CD4-positive, alpha-beta T cell treated with Interleukin-15 for 4 hours (primary cell): Measurements from ENCODE around the gene AOPEP.
"Not testable (repeated sequence)": the region's sequence is repeated elsewhere in the genome, so short reads cannot be mapped to it uniquely, and the experiment has no call there.

Source experiments
- DNase-seq: peaks from one replicate; pipeline ENCODE4 v3.0.0-alpha.2; 2020; ENCODE audit warnings: low spot score

The AOPEP gene

DNA sequence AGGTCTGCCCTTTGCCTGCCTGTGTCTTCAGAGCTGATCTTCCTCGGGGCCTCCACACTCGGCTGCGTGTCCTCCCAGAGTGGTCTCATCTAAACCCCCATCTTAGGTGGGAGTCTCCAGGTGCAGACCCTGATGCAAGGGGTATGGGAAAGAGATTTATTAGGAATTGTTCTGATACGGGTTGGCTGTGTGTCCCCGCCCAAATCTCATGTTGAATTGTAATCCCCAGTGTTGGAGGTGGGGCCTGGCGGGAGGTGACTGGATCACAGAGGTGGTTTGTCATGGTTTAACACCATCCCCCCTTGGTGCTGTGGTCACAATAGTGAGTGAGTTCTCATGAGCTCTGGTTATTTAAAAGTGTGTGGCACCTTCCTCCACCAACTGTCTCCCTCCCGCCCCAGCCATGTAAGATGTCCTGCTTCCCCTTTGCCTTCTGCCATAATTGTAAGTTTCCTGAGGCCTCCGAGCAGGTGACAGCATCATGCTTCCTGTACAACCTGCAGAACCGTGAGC is 208.4 kb downstream of the AOPEP start:
- no peak for DNase-seq

DNA sequence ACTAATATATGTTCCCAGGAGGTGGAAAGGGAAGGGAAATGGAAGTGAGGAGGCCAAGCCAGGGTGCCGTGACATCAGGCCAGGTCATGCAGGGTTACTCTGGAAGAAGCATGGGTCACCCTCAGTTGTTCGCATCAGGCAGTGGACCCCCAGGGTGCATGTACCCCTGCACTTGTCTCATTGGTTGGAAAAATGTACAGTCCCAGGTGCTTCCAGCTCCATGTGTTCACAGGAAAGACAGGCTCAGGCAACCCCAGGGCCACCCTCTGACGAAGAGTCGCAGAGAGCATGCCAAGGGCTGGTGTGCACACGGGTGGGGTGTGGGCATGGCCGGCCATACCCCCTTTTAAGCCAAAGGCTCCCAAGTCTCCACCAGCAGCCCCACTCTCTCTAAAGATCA is 208.9 kb downstream of the AOPEP start:
- no peak for DNase-seq

DNA sequence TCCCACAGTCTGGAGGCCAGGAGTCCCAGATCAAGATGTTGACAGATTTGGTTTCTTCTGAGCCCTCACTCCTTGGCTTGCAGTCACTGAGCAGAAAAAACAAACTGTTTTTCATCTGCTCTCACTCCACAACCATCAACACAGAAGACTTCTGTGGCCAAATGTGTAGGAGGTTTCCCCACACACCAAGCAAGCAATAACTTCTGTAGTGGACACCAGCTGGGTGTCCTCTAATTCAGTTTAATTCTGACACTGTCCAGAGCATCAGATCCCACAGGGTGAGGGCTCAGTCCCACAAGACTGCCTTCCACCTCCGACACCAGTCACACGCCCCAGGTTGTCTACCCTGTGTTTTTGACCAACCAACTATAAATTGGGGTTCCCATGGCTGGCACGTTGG is 209.9 kb downstream of the AOPEP start:
- DNase-seq: no peak

DNA sequence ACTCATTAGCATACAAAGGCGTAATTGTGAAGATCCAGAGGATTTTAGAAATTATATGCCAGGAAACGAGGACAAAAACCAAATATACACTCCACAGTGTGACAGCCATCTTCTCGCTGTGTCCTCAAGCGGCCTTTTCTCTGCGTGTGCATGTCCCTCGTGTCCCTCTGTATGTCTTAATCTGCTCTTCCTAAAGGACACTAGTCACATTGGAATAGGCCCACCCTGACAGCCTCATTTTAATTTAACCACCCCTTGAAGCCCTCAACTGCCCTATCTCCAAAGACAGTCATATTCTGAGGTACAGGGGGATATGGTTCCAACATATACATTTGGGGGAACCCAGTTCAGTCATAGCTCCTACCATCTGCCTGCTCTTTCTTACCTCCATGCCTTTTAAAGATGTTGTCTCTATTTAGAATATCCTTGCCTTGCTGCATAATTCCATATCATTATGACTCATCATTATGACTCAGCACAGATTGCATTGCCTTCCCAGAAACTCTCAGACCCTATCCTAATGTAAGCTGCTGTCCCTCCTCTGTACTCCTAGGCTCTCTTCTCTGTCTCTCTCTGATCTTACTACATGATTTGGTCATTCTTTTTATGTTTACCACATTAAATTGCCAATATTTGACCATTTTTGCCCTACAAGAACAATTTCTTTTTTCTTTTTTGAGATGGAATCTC is 210.9 kb downstream of the AOPEP start:
- no peak for DNase-seq

DNA sequence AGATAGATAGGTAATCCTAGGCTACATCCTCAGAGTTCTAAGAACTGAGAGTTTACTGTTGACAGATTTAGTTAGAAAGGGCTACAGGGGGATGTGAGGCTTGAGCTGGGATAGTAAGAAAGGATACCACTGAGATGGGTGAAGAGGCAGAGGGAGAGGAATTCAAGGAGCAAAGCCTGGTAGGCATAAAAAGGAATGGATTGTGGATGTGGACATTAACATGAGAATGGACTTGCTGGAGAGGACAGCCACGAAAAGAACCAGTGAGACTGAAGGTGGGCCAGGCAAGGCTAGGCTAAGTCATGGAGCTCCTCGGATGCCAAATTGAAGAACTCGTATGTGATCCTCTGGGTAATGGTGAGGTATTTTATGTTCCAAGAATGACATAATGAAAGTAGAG is 211.9 kb downstream of the AOPEP start:
- no peak for DNase-seq

DNA sequence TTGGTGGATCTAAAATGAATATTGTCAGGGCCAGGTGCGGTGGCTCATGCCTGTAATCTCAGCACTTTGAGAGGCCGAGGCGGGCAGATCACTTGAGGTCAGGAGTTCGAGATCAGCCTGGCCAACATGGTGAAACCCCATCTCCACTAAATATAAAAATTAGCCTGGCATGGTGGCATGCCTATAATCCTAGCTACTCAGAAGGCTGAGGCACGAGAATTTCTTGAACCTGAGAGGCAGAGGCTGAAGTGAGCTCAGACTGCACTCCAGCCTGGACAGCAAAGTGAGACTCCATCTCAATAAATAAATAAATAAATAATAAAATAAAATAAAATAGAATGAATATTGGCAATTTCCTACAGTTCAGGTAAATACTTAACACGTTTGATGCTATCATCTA is 213.8 kb downstream of the AOPEP start:
- DNase-seq: not testable (repeated sequence)

DNA sequence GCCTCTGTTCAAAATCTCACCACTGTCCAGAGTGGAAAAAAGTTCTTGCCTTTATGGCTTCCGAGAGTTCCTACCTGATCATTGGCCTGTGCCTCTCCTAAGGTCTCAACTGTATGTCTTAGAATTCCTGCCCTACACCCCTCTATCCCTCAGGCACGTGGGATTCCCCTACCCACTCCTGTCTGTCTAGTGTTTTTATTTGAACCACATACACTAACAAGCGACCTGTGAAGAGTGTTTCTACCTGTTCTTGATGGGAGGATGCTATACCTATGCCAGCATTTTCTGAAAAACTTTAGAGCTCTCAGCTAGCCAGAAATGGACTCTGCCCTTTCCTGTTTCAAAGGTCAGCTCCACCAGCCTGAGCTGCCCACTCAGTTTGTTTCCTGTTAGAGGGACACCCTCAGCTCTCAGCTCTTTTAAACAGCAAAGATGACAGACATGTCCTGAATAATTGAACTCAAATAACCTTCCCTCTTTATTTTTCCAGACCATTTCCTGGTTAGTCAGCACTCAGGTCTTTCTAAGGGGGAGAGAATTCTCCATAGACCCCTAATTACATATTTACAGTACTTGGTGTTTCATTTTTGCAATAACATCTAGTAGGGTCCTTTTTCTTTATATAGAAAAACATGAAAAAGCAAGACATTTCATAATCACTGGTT is 214.8 kb downstream of the AOPEP start:
- DNase-seq: no peak

DNA sequence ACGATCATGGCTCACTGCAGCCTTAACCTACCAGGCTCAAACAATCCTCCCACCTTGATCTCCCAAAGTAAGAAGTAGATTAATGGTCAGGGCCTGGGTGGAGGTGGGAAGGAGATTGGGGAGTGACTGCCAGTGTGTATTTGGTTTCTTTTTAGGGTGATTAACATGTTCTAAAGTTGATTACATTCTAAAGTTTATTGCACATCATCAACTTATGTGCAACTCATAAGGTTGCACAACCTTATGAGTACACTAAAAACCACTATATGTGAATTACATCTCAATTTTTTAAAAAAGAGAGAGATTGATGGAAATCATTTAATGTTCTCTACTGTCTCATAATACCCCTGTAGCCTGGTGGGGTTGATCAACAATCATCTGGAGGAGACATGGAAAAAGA is 218.1 kb downstream of the AOPEP start:
- DNase-seq: no peak

DNA sequence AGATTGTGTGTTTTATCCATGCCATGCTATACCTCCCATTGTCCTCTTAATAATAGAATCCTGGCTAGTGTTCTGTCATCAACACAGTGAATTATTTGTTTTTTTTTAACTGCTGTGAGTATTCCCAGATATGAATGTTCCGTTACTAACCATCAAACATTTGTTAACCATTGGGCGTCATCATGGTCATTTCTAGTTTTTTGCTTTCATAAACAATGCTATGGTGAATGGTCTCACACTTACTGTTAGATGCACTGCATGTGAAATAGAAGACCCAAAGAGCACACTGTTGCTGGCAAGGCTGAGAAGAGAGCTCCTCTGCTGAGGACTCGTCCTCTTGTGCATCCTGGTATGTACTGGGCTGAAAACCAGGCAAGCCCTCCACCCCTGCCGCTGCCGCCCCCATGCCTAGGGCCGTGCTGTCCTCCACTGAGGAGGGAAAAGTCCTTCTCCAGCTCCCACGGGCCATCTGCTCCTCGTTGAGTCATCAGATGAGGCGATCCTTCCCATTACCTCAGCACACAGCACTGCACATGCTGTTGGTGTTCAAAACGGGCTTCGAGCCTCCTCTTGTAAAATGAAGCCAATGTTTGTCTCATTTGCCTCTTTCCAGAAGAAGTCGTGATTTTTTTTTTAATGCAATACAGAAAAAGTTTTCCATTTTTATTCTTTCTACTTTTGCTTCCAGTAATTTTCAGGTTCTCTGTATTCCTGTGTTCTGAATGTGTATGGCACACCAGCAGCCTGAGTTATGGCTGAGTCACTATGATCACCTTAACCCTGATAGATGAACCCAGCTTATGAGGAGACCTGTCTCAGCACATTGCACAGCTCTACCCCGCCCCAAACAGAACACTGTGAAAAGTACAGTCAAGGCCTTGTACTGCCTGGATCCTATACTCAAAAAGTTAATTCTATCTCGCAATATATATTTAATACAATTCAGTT is 219.0 kb downstream of the AOPEP start:
- DNase-seq: no peak

DNA sequence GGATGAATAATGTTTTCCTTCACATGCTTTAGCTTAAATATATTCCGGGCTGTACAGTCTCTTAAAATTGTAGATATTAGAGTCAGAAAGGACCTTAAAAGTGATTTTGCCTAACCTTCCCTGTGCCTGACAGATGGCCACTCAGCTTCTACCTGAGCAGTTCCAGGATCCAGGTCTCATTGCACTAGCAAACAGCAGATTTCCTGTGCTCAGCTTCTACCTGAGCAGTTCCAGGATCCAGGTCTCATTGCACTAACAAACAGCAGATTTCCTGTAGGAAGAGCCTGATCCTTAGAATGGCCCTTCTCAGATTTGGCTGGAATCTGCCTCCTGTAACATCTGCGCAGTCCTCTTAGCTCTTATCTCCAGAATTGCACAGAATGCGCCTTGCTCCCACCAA is 219.8 kb downstream of the AOPEP start:
- no peak for DNase-seq

DNA sequence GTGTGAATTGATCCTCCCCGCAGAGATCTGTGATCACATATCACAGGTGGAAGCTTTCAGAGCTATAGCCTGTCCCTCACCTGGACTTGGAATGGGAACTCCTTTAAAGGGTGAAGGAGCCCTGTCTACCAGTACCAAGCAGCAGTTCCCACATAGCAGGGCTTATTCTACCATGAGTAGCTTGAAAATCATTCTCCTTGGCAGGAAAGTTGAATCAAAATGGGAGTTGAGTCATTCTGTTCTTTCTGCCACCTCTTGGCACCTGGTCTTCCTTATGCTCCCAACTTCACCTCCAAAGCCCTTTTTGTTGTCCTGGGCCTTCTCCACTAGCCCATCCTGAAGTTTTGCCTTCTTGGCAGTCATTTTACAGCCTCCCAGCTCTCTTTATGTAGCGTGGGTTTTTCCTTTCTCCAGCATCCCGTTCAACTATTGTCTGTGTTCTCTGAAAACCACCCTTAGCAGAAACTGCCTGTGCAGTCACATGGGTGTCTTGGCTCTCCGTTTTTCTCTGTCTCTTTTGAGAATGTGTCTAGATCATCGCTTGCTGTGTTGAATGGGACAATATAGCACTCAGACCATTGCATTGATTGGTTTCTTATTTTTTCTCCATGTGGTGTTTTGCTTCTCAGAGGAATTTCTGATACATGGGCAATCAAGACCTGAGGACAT is 222.2 kb downstream of the AOPEP start:
- no peak for DNase-seq

DNA sequence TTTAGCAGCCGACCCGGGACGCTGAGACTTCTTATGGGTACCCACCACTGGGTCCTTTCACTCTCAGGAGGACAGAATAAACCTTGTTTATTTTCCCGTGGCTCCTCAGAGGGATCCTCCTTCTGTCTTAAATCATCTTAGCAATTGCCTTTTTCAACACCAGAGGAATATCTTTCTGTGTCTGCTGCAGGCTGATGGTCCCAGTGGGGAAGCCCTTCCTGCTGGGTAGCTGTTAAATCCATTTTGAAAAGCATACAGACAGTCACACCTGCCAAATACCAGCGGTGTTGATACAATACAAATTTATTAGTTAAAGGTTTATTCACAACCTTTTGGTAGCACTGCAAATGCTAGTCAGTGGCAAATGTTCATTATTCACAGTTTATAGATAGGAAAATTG is 222.9 kb downstream of the AOPEP start:
- DNase-seq: no peak

DNA sequence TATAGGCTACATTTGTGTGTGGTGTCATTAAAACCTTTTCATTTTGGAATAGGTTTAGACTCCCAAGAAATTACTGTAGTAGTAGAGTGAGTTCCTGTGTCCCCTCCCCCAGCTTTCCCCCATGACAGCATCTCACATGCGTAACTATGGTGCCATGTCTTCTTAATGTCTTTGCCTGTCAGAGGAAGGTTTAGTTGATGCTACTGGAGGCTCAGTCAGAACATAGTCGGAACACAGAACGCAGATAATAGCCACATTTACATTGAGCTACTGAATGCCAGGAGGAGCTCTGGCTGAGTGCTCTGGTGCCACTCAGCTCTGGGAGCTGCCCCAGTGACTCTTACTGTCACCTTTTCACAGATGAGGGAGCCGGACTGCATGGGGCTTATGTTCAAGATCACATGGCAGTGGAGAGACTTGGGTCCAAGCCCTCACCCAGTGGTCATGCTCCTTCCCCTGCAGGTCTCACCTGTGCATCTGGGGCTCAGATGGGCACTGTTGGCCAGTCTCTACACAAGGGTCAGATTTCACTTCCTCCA is 223.6 kb downstream of the AOPEP start:
- DNase-seq: no peak

DNA sequence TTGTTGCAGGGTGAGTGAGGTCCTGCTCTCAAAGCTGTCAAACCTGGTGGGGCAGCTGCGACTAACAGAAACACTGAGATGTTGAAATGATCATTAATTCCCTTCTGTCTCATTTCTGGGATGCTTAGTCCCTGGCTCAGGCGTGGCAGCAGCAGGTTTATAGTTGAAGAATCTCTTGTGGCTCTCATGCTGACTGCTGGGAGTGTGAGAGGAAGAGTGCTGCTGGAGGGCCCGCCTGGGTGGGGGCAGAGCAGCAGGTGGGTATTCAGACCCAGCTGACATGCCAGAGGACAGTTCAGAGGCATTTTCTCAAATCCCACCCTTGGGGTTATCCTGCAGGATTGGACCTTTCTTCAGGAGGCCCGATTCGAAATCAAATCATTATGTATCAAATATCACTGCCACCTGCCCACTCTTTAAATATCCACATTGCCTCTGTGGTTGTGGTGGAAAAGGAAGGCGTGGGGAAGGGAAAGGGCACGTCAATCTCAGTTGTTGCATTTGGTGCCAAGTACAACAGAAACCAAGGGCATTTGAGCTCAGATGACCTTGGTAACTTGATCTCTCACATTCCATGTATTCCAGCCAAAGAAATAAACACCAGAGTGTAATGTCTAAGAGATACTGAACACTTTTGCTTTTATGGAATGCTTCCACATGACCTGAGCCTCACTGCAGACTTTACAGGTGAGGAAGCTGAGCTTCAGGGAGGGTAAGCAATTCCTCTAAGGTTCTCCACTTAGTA is 224.3 kb downstream of the AOPEP start:
- no peak for DNase-seq

DNA sequence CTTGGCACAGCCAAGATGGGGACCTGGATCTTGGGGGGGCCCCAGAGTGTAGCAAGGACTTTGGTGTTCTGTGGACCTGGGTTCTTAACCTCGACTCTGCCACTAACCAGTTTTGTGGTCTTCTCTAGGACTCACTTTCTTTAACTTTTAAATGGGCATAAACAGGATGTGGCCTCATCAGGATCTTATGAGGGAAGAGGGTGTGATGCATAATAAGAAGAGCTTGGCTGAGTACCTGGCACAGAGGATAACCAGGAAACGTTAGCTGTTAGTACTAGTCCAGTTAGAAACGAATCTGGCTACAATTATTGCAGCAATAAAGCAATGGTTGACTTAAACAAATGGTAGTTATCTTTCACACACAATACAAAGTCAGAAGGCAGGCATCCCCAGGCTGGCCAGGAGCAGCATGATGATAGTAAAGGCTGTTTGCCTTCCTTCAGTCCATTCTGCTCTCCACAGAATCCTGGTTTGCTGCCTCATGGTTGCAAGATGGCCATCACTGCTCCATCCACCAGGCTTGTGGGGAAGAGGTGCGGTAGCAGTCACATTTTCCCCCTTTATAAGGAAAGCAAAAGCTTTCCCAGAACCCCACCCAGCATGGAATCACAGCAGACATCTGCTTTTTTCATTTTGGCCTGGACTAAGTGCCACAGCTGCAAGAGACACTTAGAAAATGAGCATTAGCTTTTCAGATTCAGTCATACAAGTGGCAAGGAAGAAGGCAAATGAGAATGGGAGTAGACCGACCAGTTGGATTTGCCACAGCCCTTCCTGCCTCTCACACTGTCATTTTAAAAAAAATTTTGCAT is 225.0 kb downstream of the AOPEP start:
- DNase-seq: no peak

DNA sequence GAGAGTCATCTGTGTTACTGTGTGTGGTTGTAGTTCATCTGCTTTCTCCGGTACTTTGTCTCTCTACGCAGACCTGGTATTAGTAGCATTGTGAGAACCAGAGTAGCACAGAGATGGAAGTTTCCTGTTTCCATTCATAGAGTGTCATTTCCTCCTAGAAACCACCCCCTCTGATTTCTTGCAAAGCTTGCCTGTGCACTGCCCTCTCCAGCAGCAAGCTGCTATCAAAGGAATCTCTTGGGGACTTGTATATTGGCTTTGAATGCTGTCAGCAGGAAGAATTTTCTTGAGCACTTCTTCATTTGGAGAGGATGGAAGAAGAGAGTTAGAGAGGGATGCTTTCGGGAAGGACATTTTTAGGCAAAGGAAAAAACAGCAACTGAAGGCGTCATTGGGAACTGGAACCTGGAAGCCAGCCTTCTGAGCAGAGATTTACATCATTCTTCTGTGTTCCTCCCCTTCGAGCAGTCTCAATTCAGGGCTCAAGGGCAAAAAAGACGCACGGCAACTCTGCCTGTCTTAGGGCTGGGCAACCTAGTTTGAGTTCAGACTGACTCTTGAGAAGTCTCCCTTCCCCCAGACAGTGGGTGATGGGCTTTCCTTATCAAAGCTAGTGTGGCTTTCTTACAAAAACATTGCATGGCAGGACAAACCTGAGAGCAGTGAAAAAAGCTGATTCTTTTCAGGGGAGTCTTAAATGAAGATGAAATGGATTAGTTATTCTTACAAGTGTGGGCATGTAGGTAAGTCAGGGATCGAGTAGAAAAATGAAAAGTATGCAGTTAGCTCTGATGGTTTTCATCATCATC is 226.3 kb downstream of the AOPEP start:
- DNase-seq: peak; percentile 14

DNA sequence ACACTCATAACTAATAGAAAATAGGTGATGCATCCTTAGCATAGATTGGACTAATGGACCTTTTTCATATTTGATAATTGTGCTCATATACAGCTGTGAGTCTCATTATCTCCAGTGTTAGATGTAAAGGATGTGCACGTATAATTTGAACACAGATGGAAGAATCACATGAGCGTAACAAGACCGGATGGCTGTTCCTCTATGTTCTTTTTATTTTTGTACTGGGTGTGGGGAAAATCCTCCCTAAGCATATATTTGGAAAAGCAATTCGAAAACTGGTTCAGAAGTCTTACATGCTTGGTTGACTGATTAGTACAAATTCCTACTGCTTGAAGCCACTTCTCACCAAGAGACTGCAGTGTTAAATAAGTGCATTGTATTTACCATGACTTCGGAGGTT is 230.2 kb downstream of the AOPEP start:
- DNase-seq: no peak

DNA sequence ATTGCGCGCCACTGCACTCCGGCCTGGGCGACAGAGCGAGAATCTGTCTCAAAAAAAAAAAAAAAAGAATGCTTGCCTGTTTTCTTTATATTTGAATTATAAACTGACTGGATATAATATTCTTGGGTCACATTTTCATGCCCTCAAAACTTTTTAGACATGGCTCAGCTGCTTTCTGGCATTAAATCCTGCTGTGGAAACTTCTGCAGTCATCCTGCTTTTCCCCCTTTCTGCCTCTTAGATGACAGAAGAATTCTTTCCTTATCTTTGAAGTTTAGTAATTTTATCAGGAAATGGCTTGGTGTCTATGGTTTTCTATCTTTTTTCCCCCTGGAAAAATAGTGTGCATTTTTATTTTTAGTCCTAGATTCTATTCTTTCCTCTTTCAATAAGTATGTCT is 234.5 kb downstream of the AOPEP start:
- no peak for DNase-seq

DNA sequence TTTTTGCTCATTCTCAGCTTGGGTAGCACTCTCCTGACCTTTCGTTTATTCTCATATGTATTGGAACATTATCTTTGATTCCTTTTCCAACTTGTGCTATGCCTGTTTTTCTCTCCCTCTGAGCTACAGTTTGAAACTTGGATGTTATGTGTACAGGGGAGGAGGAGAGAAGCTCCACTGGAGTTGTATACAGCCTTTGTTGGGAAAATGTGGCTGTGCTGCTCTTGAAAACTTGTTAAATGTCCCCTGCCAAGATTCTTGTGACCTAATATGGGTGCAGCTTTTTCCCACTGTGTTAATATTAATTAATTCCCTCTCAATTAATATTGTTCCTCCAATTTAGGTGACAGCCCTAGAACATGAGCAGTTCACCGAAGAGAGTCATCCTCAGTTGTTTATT is 235.4 kb downstream of the AOPEP start:
- DNase-seq: no peak
